ENCODE data around the gene FLT1.

The FLT1 gene

DNA sequence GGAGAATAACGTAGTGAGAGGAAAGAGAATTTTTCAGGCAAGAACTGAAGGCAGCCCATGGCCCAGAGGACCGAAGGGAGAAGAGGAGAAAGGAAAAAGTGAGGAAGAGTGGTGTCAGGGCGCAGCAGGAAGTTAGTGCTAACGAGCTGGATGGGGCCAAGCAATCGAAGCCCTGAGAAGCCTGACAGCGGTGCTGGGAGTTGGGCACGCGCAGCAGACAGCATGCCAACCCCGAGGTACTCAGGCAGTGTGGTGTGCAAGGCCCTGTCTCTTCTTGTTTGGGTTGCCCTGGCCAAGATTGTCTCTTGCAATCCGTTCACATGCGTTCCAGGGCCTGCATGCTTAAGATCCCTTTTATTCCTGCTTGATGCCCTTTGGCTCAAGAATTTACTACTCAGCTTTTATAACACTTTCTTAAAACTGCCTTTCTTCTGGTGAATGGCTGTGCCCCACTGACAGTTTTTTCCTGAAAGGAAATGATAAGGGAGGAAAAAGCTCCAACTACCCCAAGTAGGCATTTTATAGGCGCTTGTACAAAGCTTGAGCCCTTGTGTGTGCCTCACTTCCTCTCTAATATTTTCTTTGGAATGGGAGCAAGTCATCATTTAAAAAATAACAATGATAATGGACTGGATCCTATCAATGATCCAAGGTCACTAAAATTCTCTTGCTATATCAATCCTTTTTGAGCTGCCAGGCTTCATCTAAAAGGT, 115.4 kb downstream of the FLT1 start:
- no peak for DNase-seq

- no peak for DNase-seq
These were observed 118.3 kb downstream of the FLT1 start for GRCh38 chr13:28376604-28377003.

- no peak for DNase-seq
These were observed 119.5 kb downstream of the FLT1 start for GRCh38 chr13:28375250-28375930.

GRCh38 chr13:28373810-28374209, 121.1 kb downstream of the FLT1 start:
- DNase-seq: no peak

DNA sequence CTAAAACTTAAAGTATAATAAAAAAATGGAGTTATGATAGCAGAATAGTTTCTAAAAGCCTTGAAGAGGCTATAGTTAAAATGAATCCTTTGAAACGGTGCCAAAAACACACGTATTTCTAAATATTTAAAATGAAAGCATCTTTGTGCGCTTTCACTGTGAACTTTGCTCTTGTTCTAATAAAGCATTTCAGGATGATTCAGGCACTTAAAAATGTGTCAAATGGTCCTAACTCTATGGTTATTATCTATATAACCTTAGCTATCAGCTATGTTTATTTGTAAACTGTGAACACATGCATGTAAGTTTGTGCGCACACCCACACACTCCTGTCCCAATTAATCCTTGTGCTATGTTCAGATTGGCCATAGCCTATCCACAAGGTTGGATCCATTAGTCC, 124.5 kb downstream of the FLT1 start:
- no peak for DNase-seq

- DNase-seq: no peak
These were observed 136.2 kb downstream of the FLT1 start for GRCh38 chr13:28358708-28359107.

- no peak for DNase-seq
These were observed 137.0 kb downstream of the FLT1 start for GRCh38 chr13:28357911-28358433.

DNA sequence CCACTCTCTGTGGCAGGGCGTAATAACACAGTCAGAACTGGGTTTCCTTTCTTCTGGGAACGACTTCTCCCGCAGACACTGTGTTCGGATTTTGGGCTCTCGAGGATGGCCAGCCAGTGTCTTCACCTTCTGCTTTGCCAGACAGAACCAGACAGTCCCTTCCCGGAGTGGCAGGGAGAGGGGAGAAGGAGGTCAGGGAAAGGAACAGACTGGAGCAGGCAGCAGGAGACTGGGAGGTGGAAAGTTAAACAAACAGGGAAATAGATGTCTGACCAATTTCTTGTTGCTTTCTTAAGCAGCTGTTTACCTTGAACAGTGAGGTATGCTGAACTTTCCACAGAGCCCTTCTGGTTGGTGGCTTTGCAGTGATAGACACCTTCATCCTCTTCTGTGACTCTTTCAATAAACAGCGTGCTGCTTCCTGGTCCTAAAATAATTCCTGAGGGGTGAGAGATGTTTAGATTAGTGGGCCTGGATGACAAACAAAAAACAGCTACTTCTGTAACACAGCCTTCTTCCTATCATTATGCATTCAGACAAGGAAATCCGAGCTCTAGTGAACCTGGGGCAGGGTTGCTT, 137.6 kb downstream of the FLT1 start:
- no peak for DNase-seq

- DNase-seq: no peak
These were observed 138.3 kb downstream of the FLT1 start for GRCh38 chr13:28356561-28357021.

- no peak for DNase-seq
These were observed 139.0 kb downstream of the FLT1 start for GRCh38 chr13:28355822-28356371.

DNA sequence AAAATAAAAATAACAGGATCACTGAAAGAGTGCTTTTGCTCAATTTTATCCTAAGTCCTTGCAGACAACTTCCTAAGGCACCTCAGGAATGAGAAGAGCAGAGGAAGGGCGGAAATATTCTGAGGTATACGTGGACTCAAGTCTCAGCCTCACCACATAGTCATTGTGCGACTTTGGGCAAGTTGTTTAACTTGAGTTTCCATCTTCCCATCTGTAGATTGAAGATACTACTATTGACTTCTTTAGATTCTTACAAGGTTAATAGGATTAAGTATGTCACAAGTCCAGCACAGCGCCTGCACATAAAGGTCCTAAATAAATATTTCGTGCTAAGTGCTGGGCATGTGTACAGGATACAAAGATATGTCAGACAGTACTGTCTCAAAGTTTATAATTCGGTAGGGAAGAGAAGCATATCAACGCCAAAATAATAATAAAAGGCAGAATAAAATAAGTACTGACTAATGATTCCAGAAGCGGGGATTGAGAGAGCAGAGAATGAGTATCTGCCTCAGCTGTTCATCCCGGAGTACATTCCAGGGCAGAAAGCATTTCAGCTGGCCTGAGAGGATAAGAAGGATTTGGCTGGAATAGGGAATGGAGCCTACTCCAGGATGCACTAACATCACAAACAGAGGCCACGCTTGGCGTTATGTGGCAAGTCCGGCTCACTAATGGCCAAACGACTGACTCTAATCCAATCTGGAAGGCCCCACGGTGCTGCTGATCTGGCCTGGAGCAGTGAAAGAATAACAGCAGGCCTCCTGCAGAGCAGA, 139.7 kb downstream of the FLT1 start:
- no peak for DNase-seq

GRCh38 chr13:28353679-28354078, 141.2 kb downstream of the FLT1 start:
- DNase-seq: no peak

- no peak for DNase-seq
These were observed 144.8 kb downstream of the FLT1 start for GRCh38 chr13:28349907-28350654.

GRCh38 chr13:28349371-28349770, 145.6 kb downstream of the FLT1 start:
- no peak for DNase-seq

DNA sequence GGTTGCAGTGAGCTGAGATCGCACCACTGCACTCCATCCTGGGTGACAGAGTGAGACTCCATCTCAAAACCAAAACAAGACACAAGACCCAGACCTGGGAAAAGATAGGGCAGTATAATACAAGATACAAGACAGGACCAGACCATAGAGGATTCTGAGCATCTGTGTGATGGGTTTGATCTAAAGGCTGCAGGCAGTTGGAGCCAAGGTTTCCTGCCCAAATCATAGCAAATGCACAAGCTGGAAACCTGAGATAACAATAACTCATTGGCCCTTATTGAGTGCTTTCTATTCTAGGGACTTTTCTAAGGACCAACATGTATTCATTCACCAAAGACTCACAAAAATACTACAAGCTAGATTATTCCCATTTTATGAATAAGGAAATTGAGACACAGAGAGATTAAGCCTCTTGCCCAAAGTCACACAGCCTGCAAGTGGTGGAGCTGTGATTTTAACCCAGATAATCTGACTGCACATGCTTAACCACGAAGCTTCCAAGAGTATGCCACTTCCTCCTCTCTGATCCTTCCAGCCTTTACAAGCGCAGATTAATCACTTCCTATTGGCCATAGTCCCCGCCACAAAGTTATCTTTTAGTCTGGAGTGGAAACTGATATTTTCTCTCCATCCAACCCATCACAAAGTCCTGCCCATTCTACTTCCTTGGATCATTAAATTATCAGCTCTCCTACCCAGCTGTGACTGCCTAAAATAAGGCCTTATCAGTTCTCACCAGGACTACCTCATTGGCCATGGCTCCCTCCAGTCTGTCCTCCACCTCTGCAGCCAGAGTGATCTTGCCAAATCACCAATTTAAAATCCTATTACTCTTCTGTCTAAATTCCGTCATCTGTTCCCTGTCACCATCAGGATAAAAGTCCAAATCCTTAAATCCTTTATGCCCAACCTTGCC, 147.2 kb downstream of the FLT1 start:
- DNase-seq: no peak

GRCh38 chr13:28346154-28346553, 148.8 kb downstream of the FLT1 start:
- no peak for DNase-seq

- DNase-seq: no peak
These were observed 150.8 kb downstream of the FLT1 start for GRCh38 chr13:28344163-28344562.

- no peak for DNase-seq
These were observed 152.7 kb downstream of the FLT1 start for GRCh38 chr13:28342251-28342650.

- DNase-seq: no peak
These were observed 154.6 kb downstream of the FLT1 start for GRCh38 chr13:28340272-28340793.

DNA sequence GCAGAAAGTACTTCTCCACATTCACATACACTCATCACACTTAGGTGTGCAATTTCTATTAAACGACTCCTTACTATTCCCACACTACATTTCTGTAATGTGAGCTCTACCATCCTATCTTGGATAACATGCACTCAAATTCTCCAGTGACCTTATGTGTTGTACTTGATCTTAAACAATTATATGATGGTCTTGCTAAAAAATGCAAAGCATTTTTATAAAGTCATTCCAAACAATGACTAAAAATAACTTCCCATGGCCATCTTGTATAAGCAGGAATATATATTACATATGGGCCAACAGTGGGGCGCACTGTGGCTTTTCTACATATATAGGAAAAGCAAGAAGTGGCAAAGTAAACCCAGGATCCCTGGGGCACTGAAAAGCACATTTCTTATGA, 155.5 kb downstream of the FLT1 start:
- no peak for DNase-seq

DNA sequence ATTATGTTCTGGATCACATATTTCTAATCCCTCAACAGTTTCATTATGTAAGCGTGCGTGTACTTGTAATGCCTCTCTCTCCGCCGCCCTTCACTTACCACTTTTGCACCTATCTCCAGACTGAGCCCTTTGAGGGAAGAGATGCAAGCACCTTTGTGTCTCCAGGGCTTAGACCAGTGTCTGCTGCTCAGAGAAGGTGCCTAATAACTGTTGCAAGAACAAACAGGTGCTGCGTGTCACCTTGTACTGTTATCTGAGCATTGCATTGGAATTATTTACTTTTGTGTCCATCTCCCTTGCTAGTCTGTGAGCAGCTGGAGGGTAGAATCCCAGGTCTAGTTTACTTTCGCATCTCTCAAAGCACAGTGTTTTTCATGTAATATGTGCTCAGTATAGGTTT, 156.2 kb downstream of the FLT1 start:
- DNase-seq: no peak

Measured in NCI-H446 (cell line).